NB4 (cell line): ENCODE measurements around the gene CALHM2.

Source experiments
- CTCF ChIP-seq: IDR thresholded peaks from one replicate; pipeline ENCODE4 v1.5.1; 2012; ENCODE audit warnings: low read depth, low read length
- POLR2A ChIP-seq: IDR thresholded peaks from 2 replicates; pipeline ENCODE4 v1.6.1; 2011; ENCODE audit warnings: mild to moderate bottlenecking; ENCODE audit not compliant: insufficient read length; ENCODE audit errors: extremely low read depth
- TF ChIP-seq, protein P1 (sequence below): IDR thresholded peaks from 2 replicates; pipeline ENCODE4 v1.6.1; 2011; ENCODE audit warnings: low read depth, low read length

DNA sequence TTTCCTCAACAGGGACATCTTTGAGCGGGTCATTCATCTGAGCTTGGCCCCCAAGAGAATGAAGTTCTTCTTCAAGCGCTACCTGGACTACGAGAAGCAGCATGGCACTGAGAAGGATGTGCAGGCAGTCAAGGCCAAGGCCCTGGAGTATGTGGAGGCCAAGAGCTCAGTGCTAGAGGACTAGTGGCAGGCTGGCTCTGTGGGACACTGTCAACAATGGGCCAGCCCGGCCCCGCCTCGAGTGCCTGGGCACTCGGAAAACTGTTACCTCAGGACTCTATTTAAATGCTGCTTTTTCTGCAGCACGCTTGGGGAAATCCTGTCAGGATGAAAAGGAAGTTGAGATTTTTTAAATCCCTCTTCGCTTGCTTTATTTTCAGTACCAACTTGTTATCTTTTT is 6.8 kb downstream of the CALHM2 start:
- TF ChIP-seq CTCF: no peak
- TF ChIP-seq POLR2A: no peak
- TF ChIP-seq, protein P1, sequence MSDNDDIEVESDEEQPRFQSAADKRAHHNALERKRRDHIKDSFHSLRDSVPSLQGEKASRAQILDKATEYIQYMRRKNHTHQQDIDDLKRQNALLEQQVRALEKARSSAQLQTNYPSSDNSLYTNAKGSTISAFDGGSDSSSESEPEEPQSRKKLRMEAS: no peak
